ENCODE data around the gene TMEM141. TPM values are rescaled to one million over a fixed set of nuclear protein-coding genes. Genes with fewer than 3 reads are reported as not detected.
"Not testable (repeated sequence)": the region's sequence is repeated elsewhere in the genome, so short reads cannot be mapped to it uniquely, and the experiment has no call there.

The TMEM141 gene
- total RNA-seq, 1 donor: 30.8 TPM

GRCh38 chr9:136786451-136786850 lies 4.7 kb upstream of the TMEM141 start:
- TF ChIP-seq CTCF (IDR thresholded peaks at IDR 0.05; ENCODE audit: insufficient read depth, low read length): no peak
- DNase-seq (ENCODE audit: low read depth): no peak
- no peak overlapping the region for H3K4me3 ChIP-seq (ENCODE audit: low read depth, low read length)

- DNase-seq (ENCODE audit: low read depth); H3K4me3 ChIP-seq (ENCODE audit: low read depth, low read length): not testable (repeated sequence)
These were observed 4.2 kb upstream of the TMEM141 start for GRCh38 chr9:136786983-136787382.

- TF ChIP-seq CTCF (IDR thresholded peaks at IDR 0.05; ENCODE audit: insufficient read depth, low read length): peak; percentile 72
- DNase-seq (ENCODE audit: low read depth): peak; percentile 67
- H3K4me3 ChIP-seq (ENCODE audit: low read depth, low read length): no peak overlapping the region
These were observed 3.3 kb upstream of the TMEM141 start for GRCh38 chr9:136787690-136788400.

- not testable (repeated sequence) for H3K4me3 ChIP-seq (ENCODE audit: low read depth, low read length); DNase-seq (ENCODE audit: low read depth)
These were observed 2.3 kb upstream of the TMEM141 start for GRCh38 chr9:136788644-136789522.

- no peak overlapping the region for H3K4me3 ChIP-seq (ENCODE audit: low read depth, low read length)
- TF ChIP-seq CTCF (IDR thresholded peaks at IDR 0.05; ENCODE audit: insufficient read depth, low read length): no peak
- no peak for DNase-seq (ENCODE audit: low read depth)
These were observed 1.6 kb upstream of the TMEM141 start for GRCh38 chr9:136789523-136789937.

- DNase-seq (ENCODE audit: low read depth): no peak
- TF ChIP-seq CTCF (IDR thresholded peaks at IDR 0.05; ENCODE audit: insufficient read depth, low read length): peak; percentile 82
- H3K4me3 ChIP-seq (ENCODE audit: low read depth, low read length): peak overlapping the region; percentile 96
These were observed 552 bp downstream of the TMEM141 start for GRCh38 chr9:136791516-136792276.

GRCh38 chr9:136792321-136793085 lies 1.4 kb downstream of the TMEM141 start:
- H3K4me3 ChIP-seq (ENCODE audit: low read depth, low read length): peak overlapping the region; percentile 96
- no peak for TF ChIP-seq CTCF (IDR thresholded peaks at IDR 0.05; ENCODE audit: insufficient read depth, low read length)
- DNase-seq (ENCODE audit: low read depth): no peak
